Calu3 (cell line): Measurements from ENCODE around the gene PCDHB7. TPM values are rescaled to one million over a fixed set of nuclear protein-coding genes. Genes with fewer than 3 reads are reported as not detected.
"Not testable (repeated sequence)": the region's sequence is repeated elsewhere in the genome, so short reads cannot be mapped to it uniquely, and the experiment has no call there.

ENCODE experiments used
- BruUV-seq: library from RNA; stranded (reverse); fragments of 400-500 nt; replicated peaks from 2 replicates; lab custom pipeline; 2021; lab: Mats Ljungman, UMichigan
- CTCF ChIA-PET: fragments of 300-600 bp; sonication (Branson Sonifier 250); formaldehyde crosslinking; loops from one replicate; lab custom pipeline; 2022; ENCODE audit warnings: antibody characterized with exemption; lab: Charles Lee
- DNase-seq: peaks from one replicate; pipeline ENCODE4 v3.0.0; 2022
- H3K27ac Mint-ChIP-seq: one replicate; pipeline ENCODE4 v1.8.0; 2022; ENCODE audit warnings: mixed read lengths; ENCODE audit not compliant: unreplicated experiment
- H3K27me3 Mint-ChIP-seq: one replicate; pipeline ENCODE4 v1.8.0; 2022; ENCODE audit warnings: mixed read lengths; ENCODE audit not compliant: unreplicated experiment
- H3K36me3 Mint-ChIP-seq: one replicate; pipeline ENCODE4 v1.8.0; 2022; ENCODE audit warnings: mild to moderate bottlenecking, moderate library complexity, mixed read lengths; ENCODE audit not compliant: insufficient read depth, unreplicated experiment
- H3K4me1 Mint-ChIP-seq: one replicate; pipeline ENCODE4 v1.8.0; 2022; ENCODE audit warnings: mild to moderate bottlenecking, low read depth, mixed read lengths; ENCODE audit not compliant: unreplicated experiment
- H3K4me3 Mint-ChIP-seq: one replicate; pipeline ENCODE4 v1.8.0; 2022; ENCODE audit warnings: mild to moderate bottlenecking, low read depth, moderate library complexity, mixed read lengths; ENCODE audit not compliant: unreplicated experiment
- H3K9me3 Mint-ChIP-seq: one replicate; pipeline ENCODE4 v1.8.0; 2022; ENCODE audit warnings: low read depth, mixed read lengths; ENCODE audit not compliant: unreplicated experiment
- intact Hi-C: fragments of 100-400 bp; cut with micrococcal nuclease; formaldehyde crosslinking; loops from one replicate; pipeline ENCODE4 v1.10.0; 2022; ENCODE audit not compliant: unreplicated experiment
- total RNA-seq: library from RNA; stranded (reverse); gene quantifications from 2 replicates; pipeline ENCODE4 v1.2.3, GENCODE V29; 2022
- TF ChIP-seq, protein P1 (sequence below): fragments of 200-600 bp; IDR thresholded peaks from one replicate; pipeline ENCODE4 v1.8.0; 2022; ENCODE audit warnings: antibody characterized with exemption; ENCODE audit not compliant: unreplicated experiment

Gene PCDHB7
- total RNA-seq, 1 experiment from 2014 or later = 0.26 TPM

GRCh38 chr5:141196363-141196762 lies 23.9 kb downstream of the PCDHB7 start:
- CTCF ChIA-PET = no interaction called here

GRCh38 chr5:141199359-141200235 lies 27.2 kb downstream of the PCDHB7 start, which contains the start of gene PCDHB11:
TSS of gene PCDHB11 (plus strand) at chr5:141199627. CDS start at chr5:141199775, 148 bp downstream.
- Mint-ChIP-seq H3K27me3 (no peaks in the 10 kb centered on the region), H3K9me3 (peaks cover 8% of the 10 kb centered on the region), H3K4me3 (no peak within 1 kb of the TSS), H3K36me3 (no peaks in the 10 kb centered on the region), H3K4me1 (no peaks in the 10 kb centered on the region), H3K27ac (no peak within 1 kb of the TSS)
- TF ChIP-seq, protein P1, sequence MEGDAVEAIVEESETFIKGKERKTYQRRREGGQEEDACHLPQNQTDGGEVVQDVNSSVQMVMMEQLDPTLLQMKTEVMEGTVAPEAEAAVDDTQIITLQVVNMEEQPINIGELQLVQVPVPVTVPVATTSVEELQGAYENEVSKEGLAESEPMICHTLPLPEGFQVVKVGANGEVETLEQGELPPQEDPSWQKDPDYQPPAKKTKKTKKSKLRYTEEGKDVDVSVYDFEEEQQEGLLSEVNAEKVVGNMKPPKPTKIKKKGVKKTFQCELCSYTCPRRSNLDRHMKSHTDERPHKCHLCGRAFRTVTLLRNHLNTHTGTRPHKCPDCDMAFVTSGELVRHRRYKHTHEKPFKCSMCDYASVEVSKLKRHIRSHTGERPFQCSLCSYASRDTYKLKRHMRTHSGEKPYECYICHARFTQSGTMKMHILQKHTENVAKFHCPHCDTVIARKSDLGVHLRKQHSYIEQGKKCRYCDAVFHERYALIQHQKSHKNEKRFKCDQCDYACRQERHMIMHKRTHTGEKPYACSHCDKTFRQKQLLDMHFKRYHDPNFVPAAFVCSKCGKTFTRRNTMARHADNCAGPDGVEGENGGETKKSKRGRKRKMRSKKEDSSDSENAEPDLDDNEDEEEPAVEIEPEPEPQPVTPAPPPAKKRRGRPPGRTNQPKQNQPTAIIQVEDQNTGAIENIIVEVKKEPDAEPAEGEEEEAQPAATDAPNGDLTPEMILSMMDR = no peak
- CTCF ChIA-PET = interaction anchor here (1.6 kb wide), 1 partner anchor 368 kb away, joined by 4 read pairs; no protein-coding TSS in a partner anchor
- intact Hi-C loops = no loop called here
- DNase-seq = no peak
- BruUV-seq = no TSS peak

More at GRCh38 chr5:141196363-141196762, 23.9 kb downstream of the PCDHB7 start:
- no peak for DNase-seq
- Mint-ChIP-seq H3K4me3 (no peak overlapping the region), H3K36me3 (no peaks in the 10 kb centered on the region), H3K27me3 (no peaks in the 10 kb centered on the region), H3K9me3 (peaks cover 16% of the 10 kb centered on the region), H3K4me1 (no peaks in the 10 kb centered on the region), H3K27ac (no peak overlapping the region)
- TF ChIP-seq, protein P1 = no peak
- no TSS peak for BruUV-seq
- intact Hi-C loops = no loop called here

DNA sequence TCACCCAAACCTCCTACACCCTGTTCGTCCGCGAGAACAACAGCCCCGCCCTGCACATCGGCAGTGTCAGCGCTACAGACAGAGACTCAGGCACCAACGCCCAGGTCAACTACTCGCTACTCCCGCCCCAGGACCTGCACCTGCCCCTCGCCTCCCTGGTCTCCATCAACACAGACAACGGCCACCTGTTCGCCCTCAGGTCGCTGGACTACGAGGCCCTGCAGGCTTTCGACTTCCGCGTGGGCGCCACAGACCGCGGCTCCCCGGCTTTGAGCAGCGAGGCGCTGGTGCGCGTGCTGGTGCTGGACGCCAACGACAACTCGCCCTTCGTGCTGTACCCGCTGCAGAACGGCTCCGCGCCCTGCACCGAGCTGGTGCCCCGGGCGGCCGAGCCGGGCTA lies 28.7 kb downstream of the PCDHB7 start:
- DNase-seq, BruUV-seq, intact Hi-C loops, CTCF ChIA-PET, H3K36me3 Mint-ChIP-seq, H3K27ac Mint-ChIP-seq, H3K4me1 Mint-ChIP-seq, H3K9me3 Mint-ChIP-seq, H3K27me3 Mint-ChIP-seq, H3K4me3 Mint-ChIP-seq: not testable (repeated sequence)

DNA sequence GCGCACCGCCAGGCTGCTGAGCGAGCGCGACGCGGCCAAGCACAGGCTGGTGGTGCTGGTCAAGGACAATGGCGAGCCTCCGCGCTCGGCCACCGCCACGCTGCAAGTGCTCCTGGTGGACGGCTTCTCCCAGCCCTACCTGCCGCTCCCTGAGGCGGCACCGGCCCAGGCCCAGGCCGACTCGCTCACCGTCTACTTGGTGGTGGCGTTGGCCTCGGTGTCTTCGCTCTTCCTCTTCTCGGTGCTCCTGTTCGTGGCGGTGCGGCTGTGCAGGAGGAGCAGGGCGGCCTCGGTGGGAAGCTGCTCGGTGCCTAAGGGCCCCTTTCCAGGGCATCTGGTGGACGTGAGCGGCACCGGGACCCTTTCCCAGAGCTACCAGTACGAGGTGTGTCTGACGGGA lies 29.2 kb downstream of the PCDHB7 start:
- H3K36me3 Mint-ChIP-seq, BruUV-seq, H3K9me3 Mint-ChIP-seq, H3K27me3 Mint-ChIP-seq, H3K27ac Mint-ChIP-seq, H3K4me3 Mint-ChIP-seq, H3K4me1 Mint-ChIP-seq, DNase-seq, intact Hi-C loops: not testable (repeated sequence)
- CTCF ChIA-PET = interaction anchor here (0.7 kb wide), 1 partner anchor 132 kb away, joined by 3 read pairs; no protein-coding TSS in a partner anchor

GRCh38 chr5:141208478-141208877 lies 36.0 kb downstream of the PCDHB7 start, which contains the start of gene PCDHB12:
TSS of gene PCDHB12 (plus strand) at chr5:141208719. CDS start at chr5:141208908, 189 bp downstream.
- no peaks in the 10 kb centered on the region for H3K4me1 Mint-ChIP-seq
- BruUV-seq = no TSS peak
- peak within 1 kb of the TSS; percentile 63 for H3K4me3 Mint-ChIP-seq
- no peak within 1 kb of the TSS for H3K27ac Mint-ChIP-seq
- intact Hi-C loops = no loop called here
- H3K36me3 Mint-ChIP-seq = no peaks in the 10 kb centered on the region
- CTCF ChIA-PET = interaction anchor here (0.8 to 1.3 kb wide), 2 partner anchors 21 to 352 kb away, joined by 3 to 4 read pairs; partner anchors contain the start of gene PCDHB9
- H3K27me3 Mint-ChIP-seq = no peaks in the 10 kb centered on the region
- DNase-seq = peak; percentile 45
- H3K9me3 Mint-ChIP-seq = peaks cover 5% of the 10 kb centered on the region
- TF ChIP-seq, protein P1 = no peak

GRCh38 chr5:141210281-141210680 lies 37.8 kb downstream of the PCDHB7 start:
- DNase-seq, H3K36me3 Mint-ChIP-seq, H3K4me1 Mint-ChIP-seq, BruUV-seq, H3K4me3 Mint-ChIP-seq, H3K27ac Mint-ChIP-seq, CTCF ChIA-PET, intact Hi-C loops, H3K27me3 Mint-ChIP-seq: not testable (repeated sequence)
- H3K9me3 Mint-ChIP-seq = peaks cover 11% of the 10 kb centered on the region

GRCh38 chr5:141210849-141211248 lies 38.4 kb downstream of the PCDHB7 start:
- H3K27me3 Mint-ChIP-seq, H3K36me3 Mint-ChIP-seq, H3K27ac Mint-ChIP-seq, CTCF ChIA-PET, BruUV-seq, H3K4me1 Mint-ChIP-seq, H3K4me3 Mint-ChIP-seq, DNase-seq, intact Hi-C loops: not testable (repeated sequence)
- H3K9me3 Mint-ChIP-seq = peaks cover 12% of the 10 kb centered on the region
